CD14-positive monocyte (primary cell): ENCODE data around the gene SLC35G6. TPM values are rescaled to one million over a fixed set of nuclear protein-coding genes. Genes with fewer than 3 reads are reported as not detected.
A peak's percentile ranks its signal among the peaks of the same experiment; 100 is the strongest.

Source experiments
- DNase-seq, 3 donors: peaks; one replicate each; pipeline ENCODE4 v3.0.0-alpha.2; 2011 to 2022
- H2AFZ ChIP-seq: 2 replicates; pipeline ENCODE4 v1.6.0; 2012; ENCODE audit warnings: mild to moderate bottlenecking, low read depth, low read length, inconsistent platforms; ENCODE audit not compliant: insufficient read depth, poor library complexity, severe bottlenecking
- H3K27ac ChIP-seq, 2 donors: 1 replicate in 1 of 2; 2 replicates in 1 of 2; pipeline ENCODE4 v1.5.1; 2012 to 2013; ENCODE audit warnings: low read length in 2 of 2, control low read depth in 1 of 2, inconsistent platforms in 1 of 2, low read depth in 1 of 2, mild to moderate bottlenecking in 1 of 2
- H3K27me3 ChIP-seq, 2 donors: one replicate each; pipeline versions ENCODE4 v1.6.0 to v1.6.1; 2011 to 2013; ENCODE audit warnings: low read length in 2 of 2; ENCODE audit not compliant: control insufficient read depth in 2 of 2, insufficient read depth in 2 of 2
- H3K36me3 ChIP-seq, 2 donors: replicated peaks in 1 of 2; 1 replicate in 1 of 2; 2 replicates in 1 of 2; pipeline versions ENCODE4 v1.5.1 to v1.6.1; 2012 to 2013; ENCODE audit warnings: low read length in 2 of 2, control low read depth in 1 of 2, inconsistent platforms in 1 of 2, mild to moderate bottlenecking in 1 of 2; ENCODE audit not compliant: insufficient read depth in 2 of 2, control insufficient read depth in 1 of 2
- H3K4me1 ChIP-seq, 2 donors: 1 replicate in 1 of 2; 2 replicates in 1 of 2; pipeline versions ENCODE4 v1.5.1 to v1.6.1; 2012 to 2013; ENCODE audit warnings: low read length in 2 of 2, control low read depth in 1 of 2, inconsistent platforms in 1 of 2, mild to moderate bottlenecking in 1 of 2, moderate library complexity in 1 of 2; ENCODE audit not compliant: insufficient read depth in 2 of 2, control insufficient read depth in 1 of 2
- H3K4me2 ChIP-seq: replicated peaks from 2 replicates; pipeline ENCODE3; 2012; ENCODE audit warnings: low read length, moderate library complexity, mild to moderate bottlenecking; ENCODE audit not compliant: poor library complexity, severe bottlenecking; ENCODE audit errors: extremely low read depth
- H3K4me3 ChIP-seq, 3 experiments: fragments of 200-600 bp in 1 of 3; sonication (generic) in 1 of 3; replicated peaks in 1 of 3; 1 replicate in 2 of 3; 2 replicates in 1 of 3; pipeline ENCODE4 v1.5.1; 2011 to 2013; ENCODE audit warnings: low read length in 3 of 3, mild to moderate bottlenecking in 3 of 3, control low read depth in 2 of 3, low read depth in 2 of 3, inconsistent platforms in 1 of 3, moderate library complexity in 1 of 3
- H3K79me2 ChIP-seq: 2 replicates; pipeline ENCODE4 v1.6.0; 2012; ENCODE audit warnings: mild to moderate bottlenecking, control low read depth, inconsistent platforms, low read length, moderate library complexity; ENCODE audit not compliant: insufficient read depth
- H3K9ac ChIP-seq: 2 replicates; pipeline ENCODE4 v1.6.0; 2017; ENCODE audit warnings: low read length, mild to moderate bottlenecking; ENCODE audit not compliant: insufficient read depth, poor library complexity, severe bottlenecking
- H3K9me3 ChIP-seq, 2 donors: replicated peaks in 1 of 2; 1 replicate in 1 of 2; 2 replicates in 1 of 2; pipeline versions ENCODE4 v1.5.1 to v1.6.1; 2012 to 2013; ENCODE audit warnings: low read length in 2 of 2, control low read depth in 1 of 2; ENCODE audit not compliant: control insufficient read depth in 1 of 2, insufficient read depth in 1 of 2
- H4K20me1 ChIP-seq: 2 replicates; pipeline ENCODE4 v1.6.0; 2012; ENCODE audit warnings: mild to moderate bottlenecking, low read length, control low read depth, moderate library complexity; ENCODE audit not compliant: insufficient read depth
- H3K27ac Mint-ChIP-seq, 7 donors: one replicate each; pipeline ENCODE4 v1.8.0; 2020; ENCODE audit warnings: mild to moderate bottlenecking in 7 of 7, mixed read lengths in 7 of 7, moderate library complexity in 6 of 7, inconsistent platforms in 2 of 7
- H3K27me3 Mint-ChIP-seq, 3 donors: one replicate each; pipeline ENCODE4 v1.8.0; 2021 to 2022; ENCODE audit warnings: low read depth in 3 of 3, mild to moderate bottlenecking in 3 of 3, mixed read lengths in 3 of 3, moderate library complexity in 3 of 3, inconsistent platforms in 1 of 3
- H3K36me3 Mint-ChIP-seq, 2 donors: one replicate each; pipeline ENCODE4 v1.8.0; 2020; ENCODE audit warnings: mixed read lengths in 2 of 2, inconsistent platforms in 1 of 2, mild to moderate bottlenecking in 1 of 2
- H3K4me1 Mint-ChIP-seq: one replicate; pipeline ENCODE4 v1.8.0; 2020; ENCODE audit warnings: mild to moderate bottlenecking, mixed read lengths
- H3K4me3 Mint-ChIP-seq, 2 donors: one replicate each; pipeline ENCODE4 v1.8.0; 2020; ENCODE audit warnings: mild to moderate bottlenecking in 2 of 2, mixed read lengths in 2 of 2, moderate library complexity in 1 of 2
- H3K9me3 Mint-ChIP-seq, 7 donors: one replicate each; pipeline ENCODE4 v1.8.0; 2020 to 2022; ENCODE audit warnings: mixed read lengths in 7 of 7, mild to moderate bottlenecking in 6 of 7, moderate library complexity in 6 of 7, inconsistent platforms in 2 of 7
- CTCF ChIP-seq: fragments of 200-600 bp; IDR thresholded peaks from one replicate; pipeline ENCODE4 v1.8.0; 2022; ENCODE audit warnings: antibody characterized with exemption, mild to moderate bottlenecking
- WGBS: methylation state at CpG from one replicate; pipeline ENCODE4 v1.1.5; 2013; ENCODE audit warnings: missing lambda C conversion rate; ENCODE audit not compliant: insufficient coverage; 5-methylcytosine and 5-hydroxymethylcytosine counted together
- intact Hi-C, 2 donors: fragments of 100-400 bp; cut with micrococcal nuclease; formaldehyde crosslinking; loops; one replicate each; pipeline versions ENCODE4 v1.15.0 to v1.15.1; 2023
- polyA plus RNA-seq, 3 donors: library from polyadenylated mRNA; depleted of rRNA in 1 of 3; unstranded in 2 of 3; stranded (reverse) in 1 of 3; fragments of 300-500 nt in 2 of 3; fragments of >200 nt in 1 of 3; fragmentation: Illumina TruSeq in 2 of 3; gene quantifications; 1 replicate in 2 of 3; 2 replicates in 1 of 3; pipeline ENCODE4 v1.2.3, GENCODE V29; 2012 to 2021

SLC35G6 gene
- polyA plus RNA-seq, 3 donors = not detected

GRCh38 chr17:7530023-7530900, 49.0 kb downstream of the SLC35G6 start:
- no CpG with 5 or more reads among the region's 6 CpGs for WGBS
- peak in 1 of 3 donors; percentile 13 for DNase-seq
- Histone ChIP-seq H3K9me3 (peaks cover 17 to 33% of the 10 kb centered on the region in 2 donors), H3K27me3 (no peaks in the 10 kb centered on the region), H3K9ac (no peak overlapping the region), H3K4me1 (peaks cover 6 to 8% of the 10 kb centered on the region in 2 donors), H3K79me2 (no peaks in the 10 kb centered on the region), H3K27ac (no peak overlapping the region), H2AFZ (no peak overlapping the region), H3K4me3 (no peak overlapping the region), H3K4me2 (no peak overlapping the region), H4K20me1 (no peaks in the 10 kb centered on the region), H3K36me3 (no peaks in the 10 kb centered on the region)
- no peak for TF ChIP-seq CTCF
- H3K4me1 Mint-ChIP-seq = peaks cover 6% of the 10 kb centered on the region
- peaks cover 2 to 6% (median 3%) of the 10 kb centered on the region in 3 donors for H3K27me3 Mint-ChIP-seq
- H3K4me3 Mint-ChIP-seq = no peak overlapping the region
- intact Hi-C loops = no loop called here
- H3K36me3 Mint-ChIP-seq = no peaks in the 10 kb centered on the region
- H3K27ac Mint-ChIP-seq = peak overlapping the region in 2 of 7 donors; percentile 10 to 82
- peaks cover 8 to 51% (median 41%) of the 10 kb centered on the region in 7 donors for H3K9me3 Mint-ChIP-seq

Other genes with a start within 250 kb of the SLC35G6 start
- 1 to 10 TPM; 6.7 to 7.8 (median 7.0) TPM for gene DVL2, start 246.9 kb upstream of the SLC35G6 start, polyA plus RNA-seq
- gene PHF23, start 242.0 kb upstream of the SLC35G6 start, polyA plus RNA-seq = 10 to 100 TPM; 12.0 to 18.0 (median 12.9) TPM
- gene GABARAP, start 239.0 kb upstream of the SLC35G6 start, polyA plus RNA-seq = 1,000 to 10,000 TPM; 1,029 to 2,937 (median 2,814) TPM
- 100 to 1,000 TPM in 1 of 3 donors, 10 to 100 TPM in 2; 29.5 to 198 (median 38.3) TPM for gene CTDNEP1, start 229.7 kb upstream of the SLC35G6 start, polyA plus RNA-seq
- 10 to 100 TPM; 36.1 to 49.5 (median 44.1) TPM for gene ELP5, start 229.2 kb upstream of the SLC35G6 start, polyA plus RNA-seq
- gene CLDN7, start 219.0 kb upstream of the SLC35G6 start, polyA plus RNA-seq = 10 to 100 TPM in 1 of 3 donors, 1 to 10 TPM in 1, under 1 TPM in 1; 0.49 to 13.4 (median 2.1) TPM
- not detected for gene SLC2A4, start 199.7 kb upstream of the SLC35G6 start, polyA plus RNA-seq
- not detected for gene YBX2, start 186.8 kb upstream of the SLC35G6 start, polyA plus RNA-seq
- gene EIF5A, start 173.8 kb upstream of the SLC35G6 start, polyA plus RNA-seq = 100 to 1,000 TPM; 465 to 511 (median 485) TPM
- gene GPS2, start 166.1 kb upstream of the SLC35G6 start, polyA plus RNA-seq = 100 to 1,000 TPM in 1 of 3 donors, 10 to 100 TPM in 2; 53.5 to 162 (median 59.6) TPM
- 10 to 100 TPM in 1 of 3 donors, under 1 TPM in 2; 0.35 to 42.6 (median 0.44) TPM for gene NEURL4, start 152.1 kb upstream of the SLC35G6 start, polyA plus RNA-seq
- 10 to 100 TPM; 32.1 to 68.5 (median 40.5) TPM for gene ACAP1, start 144.9 kb upstream of the SLC35G6 start, polyA plus RNA-seq
- gene KCTD11, start 129.3 kb upstream of the SLC35G6 start, polyA plus RNA-seq = 1 to 10 TPM; 3.4 to 5.6 (median 3.6) TPM
- not detected for gene TMEM95, start 126.3 kb upstream of the SLC35G6 start, polyA plus RNA-seq
- gene TNK1, start 100.4 kb upstream of the SLC35G6 start, polyA plus RNA-seq = not detected
- gene PLSCR3, start 86.9 kb upstream of the SLC35G6 start, polyA plus RNA-seq = 10 to 100 TPM; 37.6 to 70.4 (median 45.7) TPM
- gene TMEM256, start 77.3 kb upstream of the SLC35G6 start, polyA plus RNA-seq = 10 to 100 TPM; 39.2 to 81.4 (median 72.6) TPM
- gene NLGN2, start 73.6 kb upstream of the SLC35G6 start, polyA plus RNA-seq = under 1 TPM in 1 of 3 donors, not detected in 2; 0.55 TPM
- gene SPEM1, start 61.1 kb upstream of the SLC35G6 start, polyA plus RNA-seq = not detected
- not detected for gene SPEM2, start 55.8 kb upstream of the SLC35G6 start, polyA plus RNA-seq
- not detected for gene SPEM3, start 52.6 kb upstream of the SLC35G6 start, polyA plus RNA-seq
- gene TMEM102, start 46.0 kb upstream of the SLC35G6 start, polyA plus RNA-seq = 10 to 100 TPM in 1 of 3 donors, 1 to 10 TPM in 2; 5.1 to 11.3 (median 9.8) TPM
- gene FGF11, start 41.9 kb upstream of the SLC35G6 start, polyA plus RNA-seq = 1 to 10 TPM in 1 of 3 donors, not detected in 2; 2.2 TPM
- gene CHRNB1, start 36.4 kb upstream of the SLC35G6 start, polyA plus RNA-seq = 10 to 100 TPM in 2 of 3 donors, 1 to 10 TPM in 1; 9.3 to 15.7 (median 14.7) TPM
- gene ZBTB4, start 1.8 kb upstream of the SLC35G6 start, polyA plus RNA-seq = 1 to 10 TPM; 3.4 to 8.1 (median 4.4) TPM
- 10 to 100 TPM; 12.1 to 27.9 (median 25.4) TPM for gene POLR2A, start 2.9 kb downstream of the SLC35G6 start, polyA plus RNA-seq
- gene TNFSF12, start 67.6 kb downstream of the SLC35G6 start, polyA plus RNA-seq = 10 to 100 TPM; 37.7 to 98.3 (median 50.2) TPM
- 100 to 1,000 TPM; 236 to 523 (median 491) TPM for gene TNFSF13, start 77.3 kb downstream of the SLC35G6 start, polyA plus RNA-seq
- gene SENP3, start 80.5 kb downstream of the SLC35G6 start, polyA plus RNA-seq = 100 to 1,000 TPM in 1 of 3 donors, 1 to 10 TPM in 2; 2.9 to 140 (median 5.6) TPM
- 100 to 1,000 TPM; 642 to 884 (median 744) TPM for gene CD68, start 98.2 kb downstream of the SLC35G6 start, polyA plus RNA-seq
- gene MPDU1, start 102.4 kb downstream of the SLC35G6 start, polyA plus RNA-seq = 100 to 1,000 TPM; 100 to 107 (median 103) TPM
- 1 to 10 TPM in 2 of 3 donors, under 1 TPM in 1; 0.86 to 1.2 (median 1.1) TPM for gene SOX15, start 108.6 kb downstream of the SLC35G6 start, polyA plus RNA-seq
- gene FXR2, start 133.5 kb downstream of the SLC35G6 start, polyA plus RNA-seq = 10 to 100 TPM in 1 of 3 donors, 1 to 10 TPM in 2; 6.2 to 23.0 (median 9.2) TPM
- gene SAT2, start 146.4 kb downstream of the SLC35G6 start, polyA plus RNA-seq = 100 to 1,000 TPM in 1 of 3 donors, 10 to 100 TPM in 2; 83.4 to 155 (median 89.8) TPM
- gene SHBG, start 148.7 kb downstream of the SLC35G6 start, polyA plus RNA-seq = under 1 TPM in 2 of 3 donors, not detected in 1; 0.43 TPM
- gene ATP1B2, start 169.5 kb downstream of the SLC35G6 start, polyA plus RNA-seq = under 1 TPM in 1 of 3 donors, not detected in 2; 0.07 TPM
- gene TP53, start 206.0 kb downstream of the SLC35G6 start, polyA plus RNA-seq = 10 to 100 TPM; 16.2 to 35.1 (median 25.8) TPM
- 1 to 10 TPM; 6.3 to 9.8 (median 9.1) TPM for gene WRAP53, start 207.0 kb downstream of the SLC35G6 start, polyA plus RNA-seq
- gene EFNB3, start 223.8 kb downstream of the SLC35G6 start, polyA plus RNA-seq = under 1 TPM in 1 of 3 donors, not detected in 2; 0.01 TPM
- under 1 TPM in 2 of 3 donors, not detected in 1; 0.03 to 0.15 TPM for gene DNAH2, start 236.3 kb downstream of the SLC35G6 start, polyA plus RNA-seq